ENCODE results near the gene IKBKE. TPM values are rescaled to one million over a fixed set of nuclear protein-coding genes. Genes with fewer than 3 reads are reported as not detected.

Gene IKBKE
- total and polyA plus RNA-seq, 2 experiments from 2014 or later = 14.5 to 17.7 TPM

DNA sequence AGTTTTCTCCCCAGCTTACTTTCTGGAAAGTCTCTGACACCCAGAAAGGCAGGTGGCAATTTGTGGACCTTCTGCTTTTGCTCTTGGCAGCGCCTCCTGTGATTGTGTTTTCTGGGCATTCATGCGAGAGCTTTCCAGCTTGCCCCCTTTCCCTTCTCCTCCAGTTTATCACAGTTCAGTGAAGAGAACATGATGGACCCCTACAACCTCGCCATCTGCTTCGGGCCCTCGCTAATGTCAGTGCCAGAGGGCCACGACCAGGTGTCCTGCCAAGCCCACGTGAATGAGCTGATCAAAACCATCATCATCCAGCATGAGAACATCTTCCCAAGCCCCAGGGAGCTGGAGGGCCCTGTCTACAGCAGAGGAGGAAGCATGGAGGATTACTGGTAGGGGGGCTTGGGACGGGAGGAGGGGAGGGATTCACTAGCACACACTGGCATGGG, 24.3 kb upstream of the IKBKE start:
- in situ Hi-C loops (cut with MboI) = no loop called here
- Histone ChIP-seq H3K27ac (no peak overlapping the region), H3K4me3 (no peak overlapping the region)

GRCh38 chr1:206446688-206447421, 23.4 kb upstream of the IKBKE start:
- Histone ChIP-seq H3K36me3 (ENCODE audit: low read depth) (peaks cover 36% of the 10 kb centered on the region; the same call in 1 of the 2 replicates), H4K20me1 (ENCODE audit: insufficient read depth) (no peaks in the 10 kb centered on the region), H3K9ac (no peak overlapping the region), H2AFZ (no peak overlapping the region), H3K27ac (no peak overlapping the region), H3K79me2 (ENCODE audit: insufficient read depth) (no peaks in the 10 kb centered on the region), H3K27me3 (replicated peaks; ENCODE audit: insufficient read depth) (no peaks in the 10 kb centered on the region), H3K4me1 (ENCODE audit: insufficient read depth) (peaks cover 14% of the 10 kb centered on the region), H3K9me3 (ENCODE audit: low read depth) (no peaks in the 10 kb centered on the region), H3K4me2 (ENCODE audit: unreplicated experiment) (no peak overlapping the region), H3F3A (ENCODE audit: insufficient read depth) (no peaks in the 10 kb centered on the region), H3K4me3 (no peak overlapping the region), H3K9me2 (ENCODE audit: insufficient read depth) (no peaks in the 10 kb centered on the region)
- WGBS, 2 experiments (ENCODE audit: low coverage in 1 of 2, low lambda C conversion rate in 2 of 2, missing lambda C conversion rate in 2 of 2) = 64 to 70% methylated on average over 11 of the region's 11 CpGs
- TF ChIP-seq EZH2phosphoT487 (IDR thresholded peaks at IDR 0.05; ENCODE audit: insufficient read depth, low read depth) (no peak), EZH2 (IDR thresholded peaks at IDR 0.05; ENCODE audit: insufficient read depth, poor library complexity, severe bottlenecking) (no peak)
- in situ Hi-C loops (cut with MboI) = no loop called here
- no peak for DNase-seq

More for the DNA sequence above, 24.3 kb upstream of the IKBKE start:
- H3K9me3 ChIP-seq (ENCODE audit: low read depth) = no peaks in the 10 kb centered on the region
- H2AFZ ChIP-seq = no peak overlapping the region
- no peaks in the 10 kb centered on the region for H3F3A ChIP-seq (ENCODE audit: insufficient read depth)
- H3K79me2 ChIP-seq (ENCODE audit: insufficient read depth) = no peaks in the 10 kb centered on the region
- no peaks in the 10 kb centered on the region for H4K20me1 ChIP-seq (ENCODE audit: insufficient read depth)
- 77 to 88% methylated on average over 8 of the region's 8 CpGs for WGBS, 2 experiments (ENCODE audit: low coverage in 1 of 2, low lambda C conversion rate in 2 of 2, missing lambda C conversion rate in 2 of 2)
- H3K4me1 ChIP-seq (ENCODE audit: insufficient read depth) = peaks cover 14% of the 10 kb centered on the region
- H3K4me2 ChIP-seq (ENCODE audit: unreplicated experiment) = no peak overlapping the region
- H3K9me2 ChIP-seq (ENCODE audit: insufficient read depth) = no peaks in the 10 kb centered on the region
- TF ChIP-seq EZH2phosphoT487 (IDR thresholded peaks at IDR 0.05; ENCODE audit: insufficient read depth, low read depth) (no peak), EZH2 (IDR thresholded peaks at IDR 0.05; ENCODE audit: insufficient read depth, poor library complexity, severe bottlenecking) (no peak)
- H3K36me3 ChIP-seq (ENCODE audit: low read depth) = peaks cover 33% of the 10 kb centered on the region; the same call in 1 of the 2 replicates
- no peak for DNase-seq
- H3K9ac ChIP-seq = no peak overlapping the region
- no peaks in the 10 kb centered on the region for H3K27me3 ChIP-seq (replicated peaks; ENCODE audit: insufficient read depth)

GRCh38 chr1:206447422-206447765, 22.9 kb upstream of the IKBKE start:
- Histone ChIP-seq H3K27ac (no peak overlapping the region), H3K9me3 (ENCODE audit: low read depth) (no peaks in the 10 kb centered on the region), H3F3A (ENCODE audit: insufficient read depth) (no peaks in the 10 kb centered on the region), H2AFZ (no peak overlapping the region), H3K4me3 (no peak overlapping the region), H3K36me3 (ENCODE audit: low read depth) (peaks cover 40% of the 10 kb centered on the region; the same call in 1 of the 2 replicates), H3K9me2 (ENCODE audit: insufficient read depth) (no peaks in the 10 kb centered on the region), H3K79me2 (ENCODE audit: insufficient read depth) (no peaks in the 10 kb centered on the region), H3K27me3 (replicated peaks; ENCODE audit: insufficient read depth) (no peaks in the 10 kb centered on the region), H3K4me1 (ENCODE audit: insufficient read depth) (peaks cover 14% of the 10 kb centered on the region), H4K20me1 (ENCODE audit: insufficient read depth) (no peaks in the 10 kb centered on the region), H3K9ac (no peak overlapping the region), H3K4me2 (ENCODE audit: unreplicated experiment) (no peak overlapping the region)
- TF ChIP-seq EZH2phosphoT487 (IDR thresholded peaks at IDR 0.05; ENCODE audit: insufficient read depth, low read depth) = no peak
- no peak for TF ChIP-seq EZH2 (IDR thresholded peaks at IDR 0.05; ENCODE audit: insufficient read depth, poor library complexity, severe bottlenecking)
- DNase-seq = no peak
- in situ Hi-C loops (cut with MboI) = no loop called here
- 77 to 82% methylated on average over 2 to 3 of the region's 3 CpGs for WGBS, 2 experiments (ENCODE audit: low coverage in 1 of 2, low lambda C conversion rate in 2 of 2, missing lambda C conversion rate in 2 of 2)

GRCh38 chr1:206447792-206448191, 22.5 kb upstream of the IKBKE start:
- Histone ChIP-seq H3K9me3 (ENCODE audit: low read depth) (no peaks in the 10 kb centered on the region), H3K4me1 (ENCODE audit: insufficient read depth) (peaks cover 14% of the 10 kb centered on the region), H4K20me1 (ENCODE audit: insufficient read depth) (no peaks in the 10 kb centered on the region), H3F3A (ENCODE audit: insufficient read depth) (no peaks in the 10 kb centered on the region), H2AFZ (no peak overlapping the region), H3K79me2 (ENCODE audit: insufficient read depth) (no peaks in the 10 kb centered on the region), H3K4me3 (no peak overlapping the region), H3K9ac (no peak overlapping the region), H3K27me3 (replicated peaks; ENCODE audit: insufficient read depth) (no peaks in the 10 kb centered on the region), H3K36me3 (ENCODE audit: low read depth) (peaks cover 38% of the 10 kb centered on the region; the same call in 1 of the 2 replicates), H3K4me2 (ENCODE audit: unreplicated experiment) (no peak overlapping the region), H3K9me2 (ENCODE audit: insufficient read depth) (no peaks in the 10 kb centered on the region), H3K27ac (no peak overlapping the region)
- in situ Hi-C loops (cut with MboI) = no loop called here
- no peak for TF ChIP-seq EZH2phosphoT487 (IDR thresholded peaks at IDR 0.05; ENCODE audit: insufficient read depth, low read depth)
- no peak for TF ChIP-seq EZH2 (IDR thresholded peaks at IDR 0.05; ENCODE audit: insufficient read depth, poor library complexity, severe bottlenecking)
- DNase-seq = no peak
- WGBS, 2 experiments (ENCODE audit: low coverage in 1 of 2, low lambda C conversion rate in 2 of 2, missing lambda C conversion rate in 2 of 2) = 89% methylated on average over 4 of the region's 4 CpGs
